OCI-LY1 (cell line): ENCODE data around the gene LAMA5.

Experiments
- EZH2 ChIP-seq: fragments of 200-600 bp; sonication (generic), shearing (Covaris generic); IDR thresholded peaks from 2 replicates; pipeline ENCODE4 v1.8.0; 2017; ENCODE audit warnings: borderline replicate concordance, mixed run types, mild to moderate bottlenecking, antibody characterized with exemption, low read length, moderate library complexity, mixed read lengths
- TF ChIP-seq, protein P1 (sequence below): fragments of 200-600 bp; sonication (generic), shearing (Covaris generic); IDR thresholded peaks from 2 replicates; pipeline ENCODE4 v1.5.1; 2017; ENCODE audit warnings: mild to moderate bottlenecking, antibody characterized with exemption, low read length, moderate library complexity, mixed read lengths

DNA sequence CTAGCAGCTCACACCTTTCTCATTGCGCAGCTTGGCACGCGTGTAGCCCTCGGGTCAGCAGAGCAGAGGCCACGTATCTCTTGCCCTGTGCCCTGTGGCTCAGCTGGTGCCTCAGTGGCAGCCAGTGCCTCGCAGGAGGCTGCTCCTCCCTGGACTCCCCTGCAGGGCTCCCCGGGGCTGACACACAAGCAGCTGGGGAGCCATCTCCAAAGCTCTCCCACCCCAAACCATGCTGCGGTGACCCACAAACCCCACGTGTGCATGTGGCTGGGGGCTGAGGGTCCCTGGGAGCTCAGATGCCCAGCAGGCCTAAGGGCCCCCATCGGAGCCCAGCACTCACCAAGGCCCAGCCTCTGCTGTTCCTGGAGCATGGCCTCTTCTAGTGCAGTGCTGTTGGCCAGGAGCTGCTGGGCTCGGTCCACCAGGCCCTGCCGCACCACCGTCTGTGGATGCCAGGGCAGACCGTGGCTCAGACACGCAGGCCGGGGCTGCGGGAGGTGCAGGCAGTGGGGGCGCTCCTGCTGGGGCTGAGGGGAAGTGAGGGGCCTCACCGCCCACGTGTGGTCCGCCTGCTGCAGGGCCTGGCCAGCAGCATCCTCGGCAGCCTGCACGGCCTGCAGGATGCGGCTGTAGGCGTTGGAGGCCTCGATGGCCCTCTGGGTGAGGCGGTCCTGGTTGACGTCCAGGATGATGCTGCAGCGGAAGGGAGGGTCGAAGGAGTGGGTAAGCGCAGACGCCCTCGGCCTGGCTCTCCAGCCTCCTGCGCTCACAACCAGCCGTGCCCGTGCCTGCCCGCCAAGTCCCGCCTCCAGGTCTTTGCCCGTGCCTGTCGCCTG, 50.6 kb downstream of the LAMA5 start:
- TF ChIP-seq, protein P1, sequence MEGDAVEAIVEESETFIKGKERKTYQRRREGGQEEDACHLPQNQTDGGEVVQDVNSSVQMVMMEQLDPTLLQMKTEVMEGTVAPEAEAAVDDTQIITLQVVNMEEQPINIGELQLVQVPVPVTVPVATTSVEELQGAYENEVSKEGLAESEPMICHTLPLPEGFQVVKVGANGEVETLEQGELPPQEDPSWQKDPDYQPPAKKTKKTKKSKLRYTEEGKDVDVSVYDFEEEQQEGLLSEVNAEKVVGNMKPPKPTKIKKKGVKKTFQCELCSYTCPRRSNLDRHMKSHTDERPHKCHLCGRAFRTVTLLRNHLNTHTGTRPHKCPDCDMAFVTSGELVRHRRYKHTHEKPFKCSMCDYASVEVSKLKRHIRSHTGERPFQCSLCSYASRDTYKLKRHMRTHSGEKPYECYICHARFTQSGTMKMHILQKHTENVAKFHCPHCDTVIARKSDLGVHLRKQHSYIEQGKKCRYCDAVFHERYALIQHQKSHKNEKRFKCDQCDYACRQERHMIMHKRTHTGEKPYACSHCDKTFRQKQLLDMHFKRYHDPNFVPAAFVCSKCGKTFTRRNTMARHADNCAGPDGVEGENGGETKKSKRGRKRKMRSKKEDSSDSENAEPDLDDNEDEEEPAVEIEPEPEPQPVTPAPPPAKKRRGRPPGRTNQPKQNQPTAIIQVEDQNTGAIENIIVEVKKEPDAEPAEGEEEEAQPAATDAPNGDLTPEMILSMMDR, result no peak
- no peak for TF ChIP-seq EZH2
